DMS153 (cell line): Measurements from ENCODE around the gene LRRN2.
A peak's percentile ranks its signal among the peaks of the same experiment; 100 is the strongest.

ENCODE experiments used
- DNase-seq: peaks from one replicate; lab custom pipeline; 2025; lab: John Stamatoyannopoulos, UW

The LRRN2 gene

GRCh38 chr1:204600203-204600602 is 85.3 kb downstream of the LRRN2 start:
- no peak for DNase-seq

- DNase-seq = no peak
Measured at GRCh38 chr1:204599596-204599995, 85.9 kb downstream of the LRRN2 start.

- no peak for DNase-seq
Measured at GRCh38 chr1:204599098-204599497, 86.4 kb downstream of the LRRN2 start.

- DNase-seq = no peak
Measured at GRCh38 chr1:204598319-204598969, 87.1 kb downstream of the LRRN2 start.

- DNase-seq = no peak
Measured at GRCh38 chr1:204592246-204592948, 93.1 kb downstream of the LRRN2 start.

- no peak for DNase-seq
Measured at GRCh38 chr1:204591473-204592090, 94.0 kb downstream of the LRRN2 start.

GRCh38 chr1:204589409-204590038 is 96.0 kb downstream of the LRRN2 start:
- no peak for DNase-seq

GRCh38 chr1:204588826-204589225 is 96.7 kb downstream of the LRRN2 start:
- DNase-seq = no peak

GRCh38 chr1:204587621-204588020 is 97.9 kb downstream of the LRRN2 start:
- DNase-seq = no peak

- DNase-seq = peak; percentile 76
Measured at GRCh38 chr1:204584699-204585372, 100.7 kb downstream of the LRRN2 start.

GRCh38 chr1:204583909-204584632 is 101.5 kb downstream of the LRRN2 start:
- DNase-seq = peak; percentile 95

- no peak for DNase-seq
Measured at GRCh38 chr1:204581759-204582158, 103.8 kb downstream of the LRRN2 start.

GRCh38 chr1:204580862-204581261 is 104.7 kb downstream of the LRRN2 start:
- no peak for DNase-seq

- DNase-seq = no peak
Measured at GRCh38 chr1:204579681-204580080, 105.9 kb downstream of the LRRN2 start.

- DNase-seq = peak; percentile 64
Measured at GRCh38 chr1:204578867-204579664, 106.5 kb downstream of the LRRN2 start.

GRCh38 chr1:204577794-204578478 is 107.6 kb downstream of the LRRN2 start:
- no peak for DNase-seq

- DNase-seq = no peak
Measured at GRCh38 chr1:204576422-204576821, 109.1 kb downstream of the LRRN2 start.

GRCh38 chr1:204575221-204576190 is 110.0 kb downstream of the LRRN2 start:
- DNase-seq = no peak

- no peak for DNase-seq
Measured at GRCh38 chr1:204574865-204575163, 110.7 kb downstream of the LRRN2 start.
